Ascending aorta (tissue), 2 donors: ENCODE measurements around the gene MUC6. TPM values are rescaled to one million over a fixed set of nuclear protein-coding genes. Genes with fewer than 3 reads are reported as not detected.

Source experiments
- DNase-seq, 2 donors: peaks; one replicate each; pipeline ENCODE4 v3.0.0-alpha.2; 2019; ENCODE audit warnings: low spot score in 2 of 2
- H3K27ac ChIP-seq, 2 donors: fragments of 200-600 bp; sonication (generic); one replicate each; pipeline ENCODE4 v1.5.1; 2016 to 2017; ENCODE audit warnings: mild to moderate bottlenecking in 1 of 2
- H3K27me3 ChIP-seq: fragments of 200-600 bp; sonication (generic); one replicate; pipeline ENCODE4 v1.5.1; 2017
- H3K36me3 ChIP-seq, 2 donors: fragments of 200-600 bp; sonication (generic); one replicate each; pipeline ENCODE4 v1.5.1; 2016
- H3K4me1 ChIP-seq, 2 donors: fragments of 200-600 bp; sonication (generic); one replicate each; pipeline ENCODE4 v1.5.1; 2016 to 2017; ENCODE audit warnings: mild to moderate bottlenecking in 1 of 2
- H3K4me3 ChIP-seq, 2 donors: fragments of 200-600 bp; sonication (generic); one replicate each; pipeline ENCODE4 v1.5.1; 2016 to 2017; ENCODE audit warnings: mild to moderate bottlenecking in 1 of 2
- H3K9me3 ChIP-seq, 2 donors: fragments of 200-600 bp; sonication (generic); one replicate each; pipeline ENCODE4 v1.5.1; 2016
- CTCF ChIP-seq, 3 experiments: fragments of 200-600 bp in 2 of 3; fragments of 450-650 bp in 1 of 3; sonication (generic) in 2 of 3; IDR thresholded peaks; one replicate each; pipeline ENCODE4 v1.5.1; 2016 to 2019; ENCODE audit warnings: antibody characterized with exemption in 3 of 3, mild to moderate bottlenecking in 1 of 3, moderate library complexity in 1 of 3
- intact Hi-C: fragments of 100-400 bp; cut with DNase I; formaldehyde crosslinking; loops from one replicate; pipeline ENCODE4 v1.15.1; 2023
- total RNA-seq: library from RNA; depleted of rRNA; stranded (reverse); fragments of >200 nt; gene quantifications from one replicate; pipeline ENCODE4 v1.1.0, GENCODE V29; 2016

The MUC6 gene
- total RNA-seq, 1 donor from 2014 or later = not detected

GRCh38 chr11:970319-970871, 66.1 kb downstream of the MUC6 start:
- intact Hi-C loops = no loop called here
- Histone ChIP-seq H3K4me3 (no peak overlapping the region), H3K27ac (no peak overlapping the region), H3K36me3 (peaks cover 52 to 58% of the 10 kb centered on the region in 2 donors), H3K4me1 (no peaks in the 10 kb centered on the region), H3K9me3 (no peaks in the 10 kb centered on the region), H3K27me3 (no peaks in the 10 kb centered on the region)
- TF ChIP-seq CTCF (IDR thresholded peaks at IDR 0.05) = no peak
- DNase-seq = no peak

GRCh38 chr11:969651-970205, 66.8 kb downstream of the MUC6 start:
- DNase-seq = no peak
- intact Hi-C loops = no loop called here
- peaks cover 47 to 55% of the 10 kb centered on the region in 2 donors for H3K36me3 ChIP-seq

DNA sequence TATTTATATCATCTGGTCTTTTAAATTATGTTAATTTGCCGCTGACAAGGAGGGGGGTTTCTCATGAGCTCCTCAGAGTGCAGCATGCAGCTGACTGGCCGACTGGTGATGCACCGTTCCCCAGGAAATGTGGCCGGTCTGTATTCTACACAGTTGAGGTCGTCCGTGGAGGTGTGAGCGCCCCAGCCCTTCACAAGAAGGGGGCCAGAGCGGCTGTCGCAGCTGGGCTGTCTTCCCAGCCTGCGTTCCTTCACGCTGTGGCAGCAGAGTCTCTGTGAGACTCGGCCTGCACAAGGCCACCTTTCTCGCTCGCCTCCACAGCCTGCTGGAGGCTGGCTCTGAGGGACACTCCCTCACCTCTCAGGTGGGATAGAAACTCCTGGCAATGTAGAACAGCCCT, 67.7 kb downstream of the MUC6 start:
- Histone ChIP-seq H3K36me3 (peaks cover 47 to 53% of the 10 kb centered on the region in 2 donors), H3K4me1 (no peaks in the 10 kb centered on the region)

More at GRCh38 chr11:969651-970205, 66.8 kb downstream of the MUC6 start:
- H3K27ac ChIP-seq = no peak overlapping the region
- TF ChIP-seq CTCF (IDR thresholded peaks at IDR 0.05) = no peak
- no peaks in the 10 kb centered on the region for H3K4me1 ChIP-seq
- H3K9me3 ChIP-seq = no peaks in the 10 kb centered on the region
- H3K27me3 ChIP-seq = no peaks in the 10 kb centered on the region
- no peak overlapping the region for H3K4me3 ChIP-seq

GRCh38 chr11:967995-968751, 68.3 kb downstream of the MUC6 start:
- peaks cover 44 to 53% of the 10 kb centered on the region in 2 donors for H3K36me3 ChIP-seq
- no peak overlapping the region for H3K4me3 ChIP-seq
- H3K27ac ChIP-seq = no peak overlapping the region
- H3K27me3 ChIP-seq = no peaks in the 10 kb centered on the region
- no peaks in the 10 kb centered on the region for H3K4me1 ChIP-seq
- DNase-seq = no peak
- H3K9me3 ChIP-seq = no peaks in the 10 kb centered on the region
- intact Hi-C loops = no loop called here
- TF ChIP-seq CTCF (IDR thresholded peaks at IDR 0.05) = no peak

More for the DNA sequence above, 67.7 kb downstream of the MUC6 start:
- intact Hi-C loops = no loop called here
- Histone ChIP-seq H3K27me3 (no peaks in the 10 kb centered on the region), H3K9me3 (no peaks in the 10 kb centered on the region), H3K4me3 (no peak overlapping the region), H3K27ac (no peak overlapping the region)
- DNase-seq = no peak
- TF ChIP-seq CTCF (IDR thresholded peaks at IDR 0.05) = no peak

- H3K27me3 ChIP-seq = no peaks in the 10 kb centered on the region
- no peaks in the 10 kb centered on the region for H3K9me3 ChIP-seq
- no peak for TF ChIP-seq CTCF (IDR thresholded peaks at IDR 0.05)
- no peak overlapping the region for H3K4me3 ChIP-seq
- H3K27ac ChIP-seq = no peak overlapping the region
- no peaks in the 10 kb centered on the region for H3K4me1 ChIP-seq
- DNase-seq = no peak
- intact Hi-C loops = no loop called here
- H3K36me3 ChIP-seq = peaks cover 30 to 56% of the 10 kb centered on the region in 2 donors
Observed at GRCh38 chr11:965206-965775, 71.2 kb downstream of the MUC6 start.
